Measurements from ENCODE around the gene GPX2.

- no peak for TF ChIP-seq CTCF (IDR thresholded peaks at IDR 0.05; ENCODE audit: low read length)
- no peak for TF ChIP-seq EZH2 (optimal IDR thresholded peaks at IDR 0.05; ENCODE audit: low read depth, low read length)
Measured at GRCh38 chr14:64906022-64906421, 36.5 kb downstream of the GPX2 start.

Measured in MM.1S (cell line).